ENCODE results near the gene ASB1. TPM values are rescaled to one million over a fixed set of nuclear protein-coding genes. Genes with fewer than 3 reads are reported as not detected.

Gene ASB1
- total and polyA plus RNA-seq, 2 of the 13 experiments (the other 11 are each of a cell fraction or from before 2014, with no cell fraction given), result 48.6 to 49.2 TPM

- peak; percentile 76; the same call in 1 of the 2 replicates for TF ChIP-seq ZNF574 (CRISPR knock-in tag; IDR thresholded peaks at IDR 0.05)
- TF ChIP-seq ZNF512B (CRISPR knock-in tag; IDR thresholded peaks at IDR 0.05; ENCODE audit: borderline replicate concordance), result 0 out of 2 replicates have a peak, but pooled peaks have one; percentile 78
- TF ChIP-seq FOXP1 (IDR thresholded peaks at IDR 0.05), result no peak
- peak; percentile 60; the same call in 1 of the 2 replicates for TF ChIP-seq FOXP1 (CRISPR knock-in tag; IDR thresholded peaks at IDR 0.05)
- TF ChIP-seq ZNF775 (CRISPR knock-in tag; IDR thresholded peaks at IDR 0.05; ENCODE audit: borderline replicate concordance), result no peak
- no peak; the same call in 1 of the 2 replicates for TF ChIP-seq KDM3A (CRISPR knock-in tag; IDR thresholded peaks at IDR 0.05; ENCODE audit: low read depth)
- no peak for TF ChIP-seq ARID2 (CRISPR knock-in tag; IDR thresholded peaks at IDR 0.05; ENCODE audit: borderline replicate concordance)
- 0 out of 2 replicates have a peak, but pooled peaks have one; percentile 66 for TF ChIP-seq HOXD1 (CRISPR knock-in tag; IDR thresholded peaks at IDR 0.05)
- peak; percentile 98 for TF ChIP-seq SAP130 (CRISPR knock-in tag; IDR thresholded peaks at IDR 0.05; ENCODE audit: low read depth)
- TF ChIP-seq HNRNPUL1 (IDR thresholded peaks at IDR 0.05; ENCODE audit: low read depth, low read length), result no peak
- TF ChIP-seq MEIS2 (CRISPR knock-in tag; IDR thresholded peaks at IDR 0.05), result 0 out of 2 replicates have a peak, but pooled peaks have one; percentile 18
- TF ChIP-seq MED13 (CRISPR knock-in tag; IDR thresholded peaks at IDR 0.05), result peak; percentile 62; the same call in 1 of the 2 replicates
- TF ChIP-seq XBP1 (CRISPR knock-in tag; IDR thresholded peaks at IDR 0.05), result no peak
- TF ChIP-seq ZBTB4 (CRISPR knock-in tag; IDR thresholded peaks at IDR 0.05; ENCODE audit: borderline replicate concordance), result peak; percentile 59; the same call in 1 of the 2 replicates
- TF ChIP-seq MXD1 (CRISPR knock-in tag; IDR thresholded peaks at IDR 0.05), result no peak
- TF ChIP-seq ZNF547 (CRISPR knock-in tag; IDR thresholded peaks at IDR 0.05), result 0 out of 2 replicates have a peak, but pooled peaks have one; percentile 42
- 0 out of 2 replicates have a peak, but pooled peaks have one; percentile 9 for TF ChIP-seq ZNF740 (CRISPR knock-in tag; IDR thresholded peaks at IDR 0.05)
Measured at GRCh38 chr2:238441262-238442114, 14.8 kb downstream of the ASB1 start (continued).

Data from HepG2 (cell line).